GM11168 (cell line): ENCODE measurements around the gene MARCHF10.

Experiments
- in situ Hi-C: fragments of 300-500 bp; cut with MboI; formaldehyde crosslinking; loops from one replicate; pipeline ENCODE4 v1.12.0; 2022; ENCODE audit warnings: low sequenced_read_pairs; ENCODE audit not compliant: unreplicated experiment

MARCHF10 gene

GRCh38 chr17:62723842-62724241 is 84.3 kb downstream of the MARCHF10 start:
- in situ Hi-C loops: loop anchor here (25.0 kb wide), 1 partner anchor 688 kb away; no protein-coding TSS in a partner anchor

DNA sequence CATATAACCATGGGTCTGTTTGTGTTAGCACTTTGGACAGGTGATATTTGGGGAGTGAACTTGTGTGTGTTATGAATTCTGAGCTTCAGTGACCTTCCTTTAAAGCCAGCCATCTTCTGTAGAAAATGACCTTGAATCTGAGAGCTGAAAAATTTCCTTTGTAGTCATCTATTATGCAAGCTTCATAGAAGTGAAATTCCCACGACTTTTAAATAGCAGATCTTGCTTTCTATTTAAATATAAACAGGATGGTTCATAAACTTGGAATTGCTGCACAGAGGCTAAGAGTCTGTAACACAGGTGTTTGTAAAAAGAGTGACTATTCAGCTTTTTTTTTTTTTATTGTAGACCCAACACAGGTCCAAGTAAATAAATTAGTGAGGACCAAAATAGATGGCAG is 85.5 kb downstream of the MARCHF10 start:
- in situ Hi-C loops: loop anchor here (25.0 kb wide), 1 partner anchor 690 kb away; no protein-coding TSS in a partner anchor

- in situ Hi-C loops: loop anchor here (25.0 kb wide), 1 partner anchor 692 kb away; no protein-coding TSS in a partner anchor
Observed at GRCh38 chr17:62720126-62720850, 87.8 kb downstream of the MARCHF10 start.

DNA sequence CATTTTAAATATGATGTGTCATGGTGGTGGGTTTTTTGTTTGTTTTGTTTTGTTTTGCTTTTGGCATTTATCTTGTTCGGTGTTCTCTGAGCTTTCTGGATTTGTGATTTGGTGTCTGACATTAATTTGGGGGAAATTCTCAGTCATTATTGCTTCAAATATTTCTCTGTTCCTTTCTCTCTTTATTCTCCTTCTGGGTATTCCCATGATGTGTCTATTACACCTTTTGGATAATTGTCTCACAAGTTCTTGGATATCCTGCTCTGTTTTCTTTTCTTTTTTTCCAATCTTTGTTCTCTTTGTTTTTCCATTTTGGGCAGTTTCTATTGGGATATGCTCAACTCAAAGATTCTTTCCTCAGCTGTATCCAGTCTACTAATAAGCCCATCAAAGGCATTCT is 88.5 kb downstream of the MARCHF10 start:
- in situ Hi-C loops: loop anchor here (25.0 kb wide), 1 partner anchor 693 kb away; no protein-coding TSS in a partner anchor

- in situ Hi-C loops: loop anchor here (25.0 kb wide), 1 partner anchor 694 kb away; no protein-coding TSS in a partner anchor
Observed at GRCh38 chr17:62718429-62718828, 89.7 kb downstream of the MARCHF10 start.

DNA sequence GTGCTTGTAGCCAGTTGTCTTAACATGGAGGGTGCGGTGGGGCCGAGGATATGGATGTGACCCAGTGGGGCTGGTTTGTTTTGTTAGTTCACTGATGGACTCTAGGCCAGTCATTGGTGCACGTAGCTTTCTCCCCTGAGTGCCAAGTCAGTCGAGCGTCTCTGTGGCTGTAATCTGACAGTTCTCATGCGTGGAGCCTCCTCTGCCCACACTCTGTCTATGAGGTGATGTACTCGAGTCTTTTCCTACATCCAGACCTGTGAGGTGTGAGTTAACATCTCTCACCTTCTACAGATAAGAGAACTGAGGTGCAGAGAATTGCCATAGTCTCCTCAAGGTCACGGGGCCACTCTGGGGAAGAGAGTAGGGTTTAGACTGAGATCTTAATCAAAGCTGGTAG is 90.2 kb downstream of the MARCHF10 start:
- in situ Hi-C loops: loop anchor here (25.0 kb wide), 1 partner anchor 694 kb away; no protein-coding TSS in a partner anchor

GRCh38 chr17:62717589-62717855 is 90.6 kb downstream of the MARCHF10 start:
- in situ Hi-C loops: loop anchor here (25.0 kb wide), 1 partner anchor 695 kb away; no protein-coding TSS in a partner anchor

GRCh38 chr17:62716834-62717588 is 91.1 kb downstream of the MARCHF10 start:
- in situ Hi-C loops: loop anchor here (25.0 kb wide), 1 partner anchor 695 kb away; no protein-coding TSS in a partner anchor

DNA sequence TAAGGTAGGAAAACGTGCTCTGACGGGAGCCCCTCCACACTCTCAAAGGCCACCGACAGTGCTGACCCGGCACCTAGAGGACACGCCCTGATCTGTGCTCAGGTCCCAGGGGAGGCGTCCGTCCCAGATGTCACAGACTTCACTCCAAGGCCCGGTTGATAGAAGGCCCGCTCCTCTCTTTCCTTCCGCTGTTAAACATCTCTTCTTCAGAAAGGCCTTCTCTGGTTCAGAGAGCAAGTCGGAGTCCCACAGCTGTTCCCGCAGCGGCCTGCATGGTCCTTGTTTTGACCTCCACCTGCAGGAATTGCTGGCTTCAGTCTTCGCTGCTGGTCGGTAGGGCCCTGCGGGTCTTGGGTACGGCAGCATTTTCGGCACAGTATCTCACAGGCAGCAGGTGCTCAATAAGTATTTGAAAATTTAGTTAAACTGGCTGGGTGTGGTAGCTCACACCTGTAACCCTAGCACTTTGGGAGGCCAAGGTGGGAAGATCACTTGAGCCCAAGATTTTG is 92.2 kb downstream of the MARCHF10 start:
- in situ Hi-C loops: loop anchor here (25.0 kb wide), 1 partner anchor 696 kb away; no protein-coding TSS in a partner anchor

DNA sequence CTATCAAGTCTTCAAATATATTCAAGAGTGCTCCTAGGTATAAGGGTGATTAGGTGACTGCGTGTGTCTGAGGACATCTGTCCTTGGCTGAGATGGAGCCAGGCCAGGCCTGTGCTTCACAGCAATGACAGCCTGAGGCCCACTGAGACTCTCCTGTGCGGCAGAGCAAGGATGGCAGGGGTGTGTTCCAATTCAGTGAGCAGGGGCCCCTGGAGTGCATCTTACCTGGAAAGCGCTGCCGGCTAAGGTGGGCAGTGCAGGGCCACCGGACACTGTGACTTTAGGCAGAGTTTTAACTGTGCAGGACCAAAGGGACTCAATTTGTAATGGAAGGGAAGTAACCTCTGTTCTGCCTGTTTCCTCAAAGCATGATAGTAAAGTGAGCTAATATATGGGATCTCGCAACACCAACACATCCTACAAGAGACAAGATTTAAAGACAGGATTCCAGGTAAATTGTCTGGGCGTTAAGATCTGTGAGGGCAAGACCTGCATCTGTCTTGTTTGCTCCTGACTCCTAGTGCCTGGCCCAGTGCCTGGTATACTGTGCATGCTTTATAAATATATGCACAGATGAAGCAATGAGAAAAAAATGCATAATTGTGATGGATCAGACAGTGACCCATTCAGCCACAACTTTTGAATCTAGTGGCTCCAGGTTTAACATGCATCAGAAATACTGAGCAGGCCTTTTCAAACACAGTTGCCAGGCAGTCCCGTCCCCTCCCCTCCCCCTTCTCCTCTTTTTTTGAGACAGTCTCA is 93.9 kb downstream of the MARCHF10 start:
- in situ Hi-C loops: loop anchor here (5.0 to 25.0 kb wide), 2 partner anchors 258 to 698 kb away; no protein-coding TSS in a partner anchor

DNA sequence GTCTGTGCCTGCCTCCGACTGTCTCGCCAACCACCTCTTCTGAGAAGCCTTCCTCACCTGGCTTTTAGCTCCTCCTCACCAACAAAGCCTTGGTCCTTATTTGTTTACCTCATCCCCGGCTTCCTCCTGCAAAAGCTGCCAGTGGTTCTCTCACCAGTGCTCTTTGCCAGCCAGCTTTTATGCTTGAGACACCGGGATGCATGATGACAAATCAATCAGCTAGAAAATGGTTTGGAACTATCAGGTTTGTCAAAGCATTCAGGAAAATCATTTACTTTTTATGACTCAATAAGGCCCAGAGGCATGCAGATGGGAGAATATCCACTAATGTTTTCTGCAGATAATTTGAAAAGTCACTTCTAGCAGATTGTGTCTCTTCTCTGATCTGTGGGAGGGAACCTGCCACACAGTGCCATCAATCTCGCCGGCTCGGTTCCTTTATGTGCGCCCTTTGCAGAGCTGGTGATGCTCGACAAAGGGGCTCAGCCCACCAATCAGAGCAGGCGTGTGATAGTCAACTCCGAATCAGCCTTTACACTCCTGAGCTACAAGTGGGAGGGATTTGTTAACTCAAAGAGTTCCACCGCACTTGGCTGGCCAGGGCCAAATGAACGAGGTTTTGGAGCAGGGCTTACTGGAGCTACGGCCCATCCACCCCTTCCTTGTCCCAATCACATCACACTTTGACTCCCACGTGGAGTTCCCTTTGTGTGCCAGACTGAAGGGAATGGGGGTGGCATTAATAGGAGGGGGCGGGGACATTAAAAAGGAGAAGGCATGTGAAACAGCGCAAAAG is 94.8 kb downstream of the MARCHF10 start:
- in situ Hi-C loops: loop anchor here (5.0 to 25.0 kb wide), 2 partner anchors 259 to 699 kb away; no protein-coding TSS in a partner anchor

DNA sequence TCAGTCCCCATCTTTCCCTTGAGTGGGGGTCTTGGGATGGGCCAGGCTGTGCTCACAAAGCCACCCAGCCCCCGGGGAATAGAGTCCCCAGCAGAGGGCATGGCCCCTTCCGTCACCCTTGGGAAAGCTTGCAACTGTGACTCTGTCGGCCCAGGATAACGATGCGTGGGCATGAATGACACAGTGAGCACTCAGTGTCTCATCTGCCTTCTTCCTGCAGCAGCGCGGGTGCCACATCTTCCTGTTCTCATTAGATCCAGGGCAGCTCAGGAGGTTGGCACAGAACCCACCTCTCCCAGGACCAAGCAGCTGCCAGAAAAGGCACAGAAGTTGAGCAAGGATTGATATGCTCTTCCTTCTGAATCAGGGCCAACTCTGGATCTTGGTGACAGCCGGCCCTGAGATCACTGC is 95.9 kb downstream of the MARCHF10 start:
- in situ Hi-C loops: loop anchor here (5.0 to 25.0 kb wide), 2 partner anchors 260 to 700 kb away; no protein-coding TSS in a partner anchor

DNA sequence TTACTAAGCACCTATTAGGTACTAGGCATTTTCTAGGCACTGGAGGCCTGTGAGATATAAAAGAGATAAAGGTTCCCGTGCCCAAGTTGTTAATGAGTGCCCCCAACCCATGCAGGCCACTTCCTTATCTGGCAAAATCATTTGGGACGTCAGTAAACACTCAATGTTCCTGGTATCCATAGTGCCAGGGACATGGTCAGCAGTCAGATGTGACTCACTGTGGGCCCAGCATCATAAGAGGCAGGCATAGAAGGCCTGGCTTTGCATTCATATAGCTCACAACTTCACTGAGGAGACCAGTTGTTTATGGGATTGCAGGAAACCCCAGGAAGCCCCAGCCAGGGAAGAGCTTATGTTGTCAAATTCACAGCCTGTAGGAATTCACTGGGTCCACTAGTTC is 99.5 kb downstream of the MARCHF10 start:
- in situ Hi-C loops: loop anchor here (25.0 kb wide), 1 partner anchor 704 kb away; no protein-coding TSS in a partner anchor

GRCh38 chr17:62707425-62707739 is 100.7 kb downstream of the MARCHF10 start:
- in situ Hi-C loops: loop anchor here (25.0 kb wide), 1 partner anchor 705 kb away; no protein-coding TSS in a partner anchor

GRCh38 chr17:62706598-62707424 is 101.3 kb downstream of the MARCHF10 start:
- in situ Hi-C loops: loop anchor here (25.0 kb wide), 1 partner anchor 705 kb away; no protein-coding TSS in a partner anchor

- in situ Hi-C loops: loop anchor here (25.0 kb wide), 1 partner anchor 706 kb away; no protein-coding TSS in a partner anchor
Observed at GRCh38 chr17:62705778-62706597, 102.1 kb downstream of the MARCHF10 start.

- in situ Hi-C loops: loop anchor here (25.0 kb wide), 1 partner anchor 707 kb away; no protein-coding TSS in a partner anchor
Observed at GRCh38 chr17:62705156-62705777, 102.8 kb downstream of the MARCHF10 start.
